K562 (cell line): ENCODE data around the gene PRDM16. TPM values are rescaled to one million over a fixed set of nuclear protein-coding genes. Genes with fewer than 3 reads are reported as not detected.

Source experiments
- ATAC-seq: fragments of 200-7000 bp; cut with Tn5 transposase; 3 replicates; pipeline ENCODE4 v1.9.1; 2020; ENCODE audit warnings: moderate library complexity
- BruUV-seq: library from RNA; stranded (reverse); fragments of 400-500 nt; replicated peaks from 2 replicates; lab custom pipeline; 2021; lab: Mats Ljungman, UMichigan
- CTCF ChIA-PET: fragments of 300-600 bp; formaldehyde crosslinking; extraction: SDS; loops from one replicate; lab custom pipeline; 2021; ENCODE audit warnings: low intra/inter-chr PET ratio; lab: Yijun Ruan, JAX
- POLR2A ChIA-PET: fragments of 300-600, 350-650 bp; sonication (Branson Sonifier 250); formaldehyde crosslinking; extraction: SDS; loops from one replicate; lab custom pipeline; 2021; ENCODE audit warnings: antibody characterized with exemption, inconsistent platforms; lab: Yijun Ruan, JAX
- DNase-seq, 4 experiments: peaks; one replicate each; pipeline versions ENCODE4 v3.0.0 to v3.0.0-alpha.2; 2011 to 2018; ENCODE audit warnings: low spot score in 3 of 4, mixed read lengths in 3 of 4; ENCODE audit errors: extremely low read depth in 1 of 4
- FAIRE-seq: peaks from 2 replicates; lab custom pipeline; 2011; peaks lifted over from hg19 to GRCh38; lab: Jason Lieb, UNC
- H2AFZ ChIP-seq: 2 replicates; pipeline ENCODE4 v1.6.0; 2011; ENCODE audit warnings: low read depth, low read length, control low read depth, inconsistent platforms
- H3K27ac ChIP-seq: fragments of 200-600 bp; 3 replicates; pipeline ENCODE4 v1.8.0; 2011; ENCODE audit warnings: low read depth, mild to moderate bottlenecking, control low read depth, inconsistent platforms, low read length, moderate library complexity, mixed read lengths; ENCODE audit errors: extremely low read depth
- H3K27me3 ChIP-seq, 2 experiments: fragments of 300-600 bp in 1 of 2; 2 replicates in 1 of 2; 3 replicates in 1 of 2; pipeline versions ENCODE4 v1.6.0 to v1.8.0; 2011; ENCODE audit warnings: inconsistent platforms in 2 of 2, low read length in 2 of 2, mild to moderate bottlenecking in 1 of 2, mixed read lengths in 1 of 2, moderate library complexity in 1 of 2; ENCODE audit not compliant: control insufficient read depth in 2 of 2, insufficient read depth in 2 of 2
- H3K36me3 ChIP-seq: fragments of 300-600 bp; 3 replicates; pipeline ENCODE4 v1.8.0; 2011; ENCODE audit warnings: mild to moderate bottlenecking, low read length, inconsistent platforms; ENCODE audit not compliant: control insufficient read depth, insufficient read depth
- H3K4me1 ChIP-seq, 2 experiments: fragments of 200-600 bp in 1 of 2; replicated peaks in 1 of 2; 2 replicates in 1 of 2; 3 replicates in 1 of 2; pipeline versions ENCODE4 v1.5.1 to v1.8.0; 2011; ENCODE audit warnings: inconsistent platforms in 2 of 2, low read length in 2 of 2, mild to moderate bottlenecking in 1 of 2, mixed read lengths in 1 of 2, moderate library complexity in 1 of 2; ENCODE audit not compliant: control insufficient read depth in 2 of 2, insufficient read depth in 2 of 2
- H3K4me2 ChIP-seq: 2 replicates; pipeline ENCODE4 v1.6.1; 2011; ENCODE audit warnings: low read length, control low read depth, inconsistent platforms, mixed read lengths; ENCODE audit not compliant: insufficient read depth
- H3K4me3 ChIP-seq: fragments of 200-600 bp; sonication (generic), shearing (Covaris generic); 2 replicates; pipeline ENCODE4 v1.5.1; 2016; ENCODE audit warnings: control low read depth, inconsistent platforms
- H3K79me2 ChIP-seq: fragments of 200-600 bp; 3 replicates; pipeline ENCODE4 v1.8.0; 2011; ENCODE audit warnings: low read length, inconsistent platforms; ENCODE audit not compliant: control insufficient read depth, insufficient read depth
- H3K9ac ChIP-seq, 2 experiments: 2 replicates each; pipeline versions ENCODE4 v1.6.0 to v1.6.1; 2011; ENCODE audit warnings: low read depth in 2 of 2, low read length in 2 of 2, control low read depth in 1 of 2, inconsistent platforms in 1 of 2, mild to moderate bottlenecking in 1 of 2, mixed read lengths in 1 of 2; ENCODE audit not compliant: insufficient read depth in 1 of 2
- H3K9me1 ChIP-seq: one replicate; pipeline ENCODE4 v1.6.0; 2011; ENCODE audit warnings: inconsistent platforms, mild to moderate bottlenecking, low read length, moderate library complexity; ENCODE audit not compliant: control insufficient read depth, insufficient read depth
- H3K9me3 ChIP-seq: replicated peaks from 2 replicates; pipeline ENCODE4 v1.5.1; 2011; ENCODE audit warnings: low read depth, low read length, inconsistent platforms; ENCODE audit not compliant: control insufficient read depth, insufficient read depth
- H4K20me1 ChIP-seq: replicated peaks from 2 replicates; pipeline ENCODE4 v1.6.1; 2011; ENCODE audit warnings: low read length, inconsistent platforms, mixed read lengths; ENCODE audit not compliant: control insufficient read depth, insufficient read depth
- CHCHD3 ChIP-seq: fragments of 250-450 bp; sonication (Bioruptor Pico); IDR thresholded peaks from 2 replicates; pipeline ENCODE4 v2.1.2; 2022; ENCODE audit warnings: mild to moderate bottlenecking
- HDAC3 ChIP-seq: fragments of 450-650 bp; IDR thresholded peaks from 2 replicates; pipeline ENCODE4 v1.6.1; 2018; ENCODE audit warnings: borderline replicate concordance, mild to moderate bottlenecking, moderate library complexity; ENCODE audit not compliant: partially characterized antibody
- SIN3B ChIP-seq: fragments of 450-650 bp; IDR thresholded peaks from 2 replicates; pipeline ENCODE4 v1.6.1; 2017; ENCODE audit warnings: low read depth, mild to moderate bottlenecking, moderate library complexity
- SIRT6 ChIP-seq: IDR thresholded peaks from one replicate; pipeline ENCODE4 v1.6.1; 2012; ENCODE audit warnings: low read depth, mild to moderate bottlenecking, control low read depth, inconsistent platforms, low read length, moderate library complexity
- TAF1 ChIP-seq: IDR thresholded peaks from 2 replicates; pipeline ENCODE4 v1.6.1; 2011; ENCODE audit warnings: mild to moderate bottlenecking, low read length, moderate library complexity; ENCODE audit not compliant: insufficient read depth, control insufficient read depth, severe bottlenecking; ENCODE audit errors: extremely low read depth
- TEAD1 ChIP-seq, 2 experiments: fragments of 450-650 bp in 1 of 2; sonication (generic) in 1 of 2; formaldehyde crosslinking; IDR thresholded peaks; 2 replicates each; pipeline versions ENCODE4 v1.4.0 to v1.8.0; 2020 to 2022; ENCODE audit warnings: mild to moderate bottlenecking in 2 of 2, missing genetic modification reagents in 1 of 2
- TGIF2 ChIP-seq: sonication (generic); formaldehyde crosslinking; IDR thresholded peaks from 2 replicates; pipeline ENCODE4 v1.8.1; 2022; ENCODE audit warnings: mild to moderate bottlenecking, missing genetic modification reagents, moderate library complexity
- ZNF431 ChIP-seq: sonication (generic); formaldehyde crosslinking; IDR thresholded peaks from 2 replicates; pipeline ENCODE4 v1.8.0; 2022; ENCODE audit warnings: mild to moderate bottlenecking, missing genetic modification reagents
- ZNF57 ChIP-seq: fragments of 450-650 bp; formaldehyde crosslinking; IDR thresholded peaks from 2 replicates; pipeline ENCODE4 v1.4.0; 2020; ENCODE audit warnings: mild to moderate bottlenecking, moderate library complexity
- WGBS: fragments of 100-300 bp; shearing (Covaris generic); methylation state at CpG from one replicate; pipeline ENCODE4 v1.1.6; 2016; ENCODE audit warnings: low coverage, mixed read lengths; ENCODE audit not compliant: insufficient coverage; ENCODE audit errors: missing lambda C conversion rate; 5-methylcytosine and 5-hydroxymethylcytosine counted together
- in situ Hi-C: fragments of 300-500 bp; cut with MboI; formaldehyde crosslinking; loops from 4 replicates; pipeline ENCODE4 v1.15.0; 2018; ENCODE audit warnings: inconsistent platforms, mixed read lengths
- intact Hi-C: fragments of 100-400 bp; cut with micrococcal nuclease; formaldehyde crosslinking; loops from 2 replicates; pipeline ENCODE4 v1.14.2; 2022
- polyA plus RNA-seq, 8 experiments: library from polyadenylated mRNA; depleted of rRNA in 4 of 8; stranded (reverse) in 5 of 8; unstranded in 3 of 8; fragments of >200 nt; fragmentation: Nextera tagmentation in 2 of 8; fragmentation: Illumina TruSeq in 1 of 8; extraction: Ambion mirVana in 2 of 8; extraction: Trizol in 1 of 8; gene quantifications; 2 replicates each; pipeline versions ENCODE4 v1.2.1 to v1.2.3, GENCODE V29; 2011 to 2014; ENCODE audit warnings: inconsistent platforms in 1 of 8, missing spikeins in 1 of 8
- total RNA-seq, 7 experiments: library from RNA; depleted of rRNA in 6 of 7; stranded (reverse); fragments of >200 nt in 6 of 7; fragmentation: Illumina TruSeq in 2 of 7; extraction: Trizol in 2 of 7; gene quantifications; 2 replicates each; pipeline versions ENCODE4 v1.2.1 to v1.2.3, GENCODE V29; 2011 to 2021; ENCODE audit warnings: low replicate concordance in 1 of 7
- TF ChIP-seq, protein P1 (sequence below): fragments of 450-650 bp; IDR thresholded peaks from 2 replicates; pipeline ENCODE4 v1.6.1; 2014; ENCODE audit warnings: low read depth, mild to moderate bottlenecking, moderate library complexity, borderline replicate concordance

PRDM16 gene
- total and polyA plus RNA-seq, 9 of the 15 experiments (the other 6 are each of a cell fraction or from before 2014, with no cell fraction given), result 0.10 to 0.27 TPM; not detected in 7

DNA sequence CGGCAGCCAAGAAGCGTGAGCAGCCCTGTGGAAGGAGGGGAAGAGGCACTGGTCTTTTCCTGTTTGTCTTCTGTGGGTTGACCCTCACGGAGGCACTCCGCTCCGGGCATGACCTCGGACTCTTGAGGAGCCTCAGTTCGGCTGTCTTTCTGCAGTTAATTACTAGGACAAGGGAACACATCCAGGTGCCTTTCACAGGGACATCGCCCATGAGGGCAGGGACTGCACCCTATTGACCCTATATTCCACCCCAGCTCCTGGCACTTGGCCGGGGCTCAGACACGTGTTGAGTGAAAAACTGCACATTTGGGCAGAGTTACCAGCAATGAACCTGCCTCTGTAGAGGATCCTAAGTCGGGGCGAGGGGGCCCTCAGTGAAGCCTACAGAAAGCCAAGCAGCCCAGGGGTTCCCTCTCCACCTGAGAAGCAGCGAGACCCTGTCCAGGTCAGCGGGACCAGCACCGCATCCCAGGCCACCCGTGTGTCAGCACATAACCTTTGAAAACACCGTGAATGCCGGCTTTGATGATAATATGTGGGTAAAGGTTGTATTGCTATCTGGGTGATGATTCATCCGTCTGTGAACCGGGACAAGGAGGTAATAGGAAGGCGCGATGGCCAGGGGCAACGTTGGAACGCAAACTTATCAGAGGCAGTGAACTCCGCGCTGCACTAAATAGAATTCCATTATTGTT is 224.0 kb downstream of the PRDM16 start:
- ChIA-PET CTCF (no interaction called here), POLR2A (interaction anchor here (0.8 kb wide), 1 partner anchor 314 kb away, joined by 3 read pairs; no protein-coding TSS in a partner anchor)
- ATAC-seq, result no peak
- WGBS, result 1% methylated on average over 26 of the region's 26 CpGs
- Histone ChIP-seq H3K27ac (no peak overlapping the region), H3K4me2 (no peak overlapping the region), H3K9me1 (no peaks in the 10 kb centered on the region), H3K79me2 (no peaks in the 10 kb centered on the region), H3K4me3 (no peak overlapping the region), H4K20me1 (peaks cover 28% of the 10 kb centered on the region), H3K36me3 (no peaks in the 10 kb centered on the region), H3K9ac (no peak overlapping the region), H3K4me1 (peaks cover 0 to 3% of the 10 kb centered on the region in 2 experiments; a peak in 1 of 5 replicates), H3K27me3 (peaks cover 53 to 88% of the 10 kb centered on the region in 2 experiments), H3K9me3 (no peaks in the 10 kb centered on the region), H2AFZ (no peak overlapping the region)
- in situ Hi-C loops, result no loop called here
- DNase-seq, result no peak
- intact Hi-C loops, result no loop called here
- no peak for TF ChIP-seq ZNF431 (CRISPR knock-in tag)
- TF ChIP-seq HDAC3, result no peak
- TF ChIP-seq, protein P1, sequence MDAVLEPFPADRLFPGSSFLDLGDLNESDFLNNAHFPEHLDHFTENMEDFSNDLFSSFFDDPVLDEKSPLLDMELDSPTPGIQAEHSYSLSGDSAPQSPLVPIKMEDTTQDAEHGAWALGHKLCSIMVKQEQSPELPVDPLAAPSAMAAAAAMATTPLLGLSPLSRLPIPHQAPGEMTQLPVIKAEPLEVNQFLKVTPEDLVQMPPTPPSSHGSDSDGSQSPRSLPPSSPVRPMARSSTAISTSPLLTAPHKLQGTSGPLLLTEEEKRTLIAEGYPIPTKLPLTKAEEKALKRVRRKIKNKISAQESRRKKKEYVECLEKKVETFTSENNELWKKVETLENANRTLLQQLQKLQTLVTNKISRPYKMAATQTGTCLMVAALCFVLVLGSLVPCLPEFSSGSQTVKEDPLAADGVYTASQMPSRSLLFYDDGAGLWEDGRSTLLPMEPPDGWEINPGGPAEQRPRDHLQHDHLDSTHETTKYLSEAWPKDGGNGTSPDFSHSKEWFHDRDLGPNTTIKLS, result no peak
- no peak for TF ChIP-seq SIRT6
- no peak for TF ChIP-seq TEAD1 (CRISPR knock-in tag; IDR thresholded peaks at IDR 0.05)
- no peak for TF ChIP-seq TGIF2 (CRISPR knock-in tag)
- TF ChIP-seq CHCHD3 (CRISPR knock-in tag), result no peak
- no peak for TF ChIP-seq ZNF57 (CRISPR knock-in tag)
- TF ChIP-seq SIN3B, result no peak
- no peak for TF ChIP-seq TAF1
- no TSS peak for BruUV-seq
- FAIRE-seq, result no peak
